OCI-LY7 (cell line): Measurements from ENCODE around the gene SLC25A29.

Experiments
- EZH2phosphoT487 ChIP-seq: fragments of 200-600 bp; sonication (generic); IDR thresholded peaks from 2 replicates; pipeline ENCODE4 v1.6.1; 2018; ENCODE audit warnings: low read depth, borderline replicate concordance, mild to moderate bottlenecking, mixed run types, antibody characterized with exemption, low read length, moderate library complexity, mixed read lengths
- TF ChIP-seq, protein P1 (sequence below): fragments of 200-600 bp; sonication (generic); conservative IDR thresholded peaks from 2 replicates; pipeline ENCODE4 v1.5.1; 2014; ENCODE audit warnings: mild to moderate bottlenecking, antibody characterized with exemption, low read length, moderate library complexity, mixed read lengths

DNA sequence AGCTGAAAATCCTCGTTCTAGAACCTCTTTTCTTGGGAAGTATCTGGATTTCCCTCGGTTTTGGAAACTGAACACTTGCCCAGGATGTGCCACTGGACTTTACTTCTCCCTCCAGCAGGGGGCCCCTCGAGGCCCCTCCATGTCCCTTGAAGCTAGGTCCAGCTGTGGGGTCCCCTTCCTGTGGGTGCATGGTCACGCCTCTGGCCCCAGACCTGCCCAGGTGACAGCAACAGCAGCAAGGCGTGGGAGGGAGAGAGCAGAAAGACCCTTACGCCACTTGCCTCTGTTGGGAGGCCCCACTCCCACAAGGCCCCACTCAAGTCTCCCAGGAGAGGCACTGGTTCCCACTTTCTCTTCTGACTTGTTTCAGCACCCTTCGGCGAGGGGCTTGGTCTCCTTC lies 3.1 kb downstream of the SLC25A29 start:
- TF ChIP-seq, protein P1, sequence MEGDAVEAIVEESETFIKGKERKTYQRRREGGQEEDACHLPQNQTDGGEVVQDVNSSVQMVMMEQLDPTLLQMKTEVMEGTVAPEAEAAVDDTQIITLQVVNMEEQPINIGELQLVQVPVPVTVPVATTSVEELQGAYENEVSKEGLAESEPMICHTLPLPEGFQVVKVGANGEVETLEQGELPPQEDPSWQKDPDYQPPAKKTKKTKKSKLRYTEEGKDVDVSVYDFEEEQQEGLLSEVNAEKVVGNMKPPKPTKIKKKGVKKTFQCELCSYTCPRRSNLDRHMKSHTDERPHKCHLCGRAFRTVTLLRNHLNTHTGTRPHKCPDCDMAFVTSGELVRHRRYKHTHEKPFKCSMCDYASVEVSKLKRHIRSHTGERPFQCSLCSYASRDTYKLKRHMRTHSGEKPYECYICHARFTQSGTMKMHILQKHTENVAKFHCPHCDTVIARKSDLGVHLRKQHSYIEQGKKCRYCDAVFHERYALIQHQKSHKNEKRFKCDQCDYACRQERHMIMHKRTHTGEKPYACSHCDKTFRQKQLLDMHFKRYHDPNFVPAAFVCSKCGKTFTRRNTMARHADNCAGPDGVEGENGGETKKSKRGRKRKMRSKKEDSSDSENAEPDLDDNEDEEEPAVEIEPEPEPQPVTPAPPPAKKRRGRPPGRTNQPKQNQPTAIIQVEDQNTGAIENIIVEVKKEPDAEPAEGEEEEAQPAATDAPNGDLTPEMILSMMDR, result peak; percentile 83
- no peak for TF ChIP-seq EZH2phosphoT487
